ENCODE results near the gene KLK2. TPM values are rescaled to one million over a fixed set of nuclear protein-coding genes. Genes with fewer than 3 reads are reported as not detected.

Gene KLK2
- total and polyA plus RNA-seq, 2 of the 8 experiments (the other 6 are each of a cell fraction or from before 2014, with no cell fraction given) = 0.20 TPM; not detected in 1

GRCh38 chr19:50908336-50908735, 35.1 kb downstream of the KLK2 start:
- CTCF ChIA-PET (ENCODE audit: partially characterized antibody) = interaction anchor here (0.8 to 3.5 kb wide), 8 partner anchors 14 to 239 kb away, joined by 3 to 22 read pairs (median 3); no protein-coding TSS in a partner anchor
- peaks cover 18 to 36% (median 30%) of the 10 kb centered on the region in 4 experiments for H3K27me3 ChIP-seq (replicated peaks in 1 of 4; ENCODE audit: control insufficient read depth in 3 of 4, extremely low read depth in 1 of 4, insufficient read depth in 3 of 4, low read length in 3 of 4)

More at GRCh38 chr19:50908336-50908735, 35.1 kb downstream of the KLK2 start:
- Histone ChIP-seq H3K9ac (replicated peaks in 1 of 4; ENCODE audit: extremely low read depth in 1 of 4, low read depth in 3 of 4, low read length in 3 of 4) (no peak overlapping the region; a peak in 1 of 7 replicates), H3K18ac (ENCODE audit: extremely low read depth, low read length) (no peak overlapping the region), H4K20me1 (replicated peaks in 1 of 2; ENCODE audit: control insufficient read depth in 1 of 2, insufficient read depth in 2 of 2, low read length in 2 of 2) (peaks cover 0 to 2% of the 10 kb centered on the region in 2 experiments), H4K5ac (ENCODE audit: insufficient read length, low read depth, low read length) (no peak overlapping the region), H3K36me3 (ENCODE audit: control insufficient read depth in 2 of 4, insufficient read depth in 4 of 4, low read length in 3 of 4) (no peaks in the 10 kb centered on the region), H3K79me2 (ENCODE audit: control insufficient read depth in 1 of 2, insufficient read depth in 2 of 2, low read length in 2 of 2) (no peaks in the 10 kb centered on the region), H2AFZ (ENCODE audit: low read length) (0 out of 2 replicates have a peak overlapping the region, but pooled peaks have one; percentile 26), H2BK20ac (ENCODE audit: low read length) (no peak overlapping the region), H3K9me3 (ENCODE audit: insufficient read depth in 2 of 2, low read depth in 1 of 2, low read length in 1 of 2) (no peaks in the 10 kb centered on the region), H3K27ac (ENCODE audit: low read depth, low read length) (no peak overlapping the region), H4K8ac (ENCODE audit: extremely low read depth, insufficient read depth, low read length) (no peak overlapping the region; the same call in 1 of the 2 replicates), H3K4me2 (ENCODE audit: insufficient read depth in 1 of 2, low read depth in 2 of 2, low read length in 2 of 2) (peak overlapping the region in 1 of 2 experiments; percentile 68; a peak in 1 of 4 replicates), H3K4me3 (ENCODE audit: extremely low read depth in 1 of 4, insufficient read depth in 2 of 4, low read depth in 3 of 4, low read length in 4 of 4) (no peak overlapping the region), H3K23me2 (ENCODE audit: low read depth, low read length) (peaks cover 16% of the 10 kb centered on the region), H3K14ac (ENCODE audit: insufficient read length) (no peak overlapping the region), H2BK15ac (ENCODE audit: low read length) (no peak overlapping the region; the same call in 1 of the 2 replicates), H4K91ac (replicated peaks; ENCODE audit: insufficient read length, low read length) (peak overlapping the region; percentile 5), H3K4ac (replicated peaks; ENCODE audit: insufficient read length, low read depth, low read length) (no peak overlapping the region), H3K23ac (ENCODE audit: insufficient read length) (no peak overlapping the region), H3K56ac (replicated peaks; ENCODE audit: insufficient read length, low read depth, low read length) (no peak overlapping the region), H3K4me1 (replicated peaks in 1 of 4; ENCODE audit: control insufficient read depth in 3 of 4, insufficient read depth in 4 of 4, low read length in 3 of 4) (peaks cover 0 to 14% (median 9%) of the 10 kb centered on the region in 4 experiments; a peak in 5 of 7 replicates), H3K79me1 (ENCODE audit: low read depth, low read length) (no peaks in the 10 kb centered on the region), H2BK120ac (replicated peaks; ENCODE audit: low read depth, low read length) (no peak overlapping the region), H2BK5ac (ENCODE audit: low read depth, low read length) (no peak overlapping the region), H2BK12ac (ENCODE audit: low read depth, low read length) (0 out of 2 replicates have a peak overlapping the region, but pooled peaks have one; percentile 1), H2AK5ac (ENCODE audit: low read depth, low read length) (no peak overlapping the region)
- TF ChIP-seq POLR2AphosphoS5 (IDR thresholded peaks at IDR 0.05; ENCODE audit: low read depth, low read length) = no peak
- FAIRE-seq = no peak
- WGBS, 2 experiments (ENCODE audit: extremely low coverage in 1 of 2, insufficient coverage in 1 of 2, insufficient read length in 1 of 2, insufficient replicate concordance in 2 of 2, low coverage in 1 of 2, low lambda C conversion rate in 2 of 2, missing lambda C conversion rate in 1 of 2) = 92% methylated on average over 21 of the region's 25 CpGs; no CpG with 5 or more reads in 1 of the 2 experiments
- DNase-seq (ENCODE audit: low read depth in 1 of 2, low spot score in 2 of 2) = no peak
- POLR2A ChIA-PET (ENCODE audit: partially characterized antibody) = interaction anchor here (1.4 to 5.3 kb wide), 3 partner anchors 68 to 113 kb away, joined by 3 to 36 read pairs (median 26); no protein-coding TSS in a partner anchor
